ENCODE results near the gene NID2. TPM values are rescaled to one million over a fixed set of nuclear protein-coding genes. Genes with fewer than 3 reads are reported as not detected.

Gene NID2
- total and polyA plus RNA-seq, 2 of the 4 experiments (the other 2 are of a cell fraction) = 101 to 303 TPM

DNA sequence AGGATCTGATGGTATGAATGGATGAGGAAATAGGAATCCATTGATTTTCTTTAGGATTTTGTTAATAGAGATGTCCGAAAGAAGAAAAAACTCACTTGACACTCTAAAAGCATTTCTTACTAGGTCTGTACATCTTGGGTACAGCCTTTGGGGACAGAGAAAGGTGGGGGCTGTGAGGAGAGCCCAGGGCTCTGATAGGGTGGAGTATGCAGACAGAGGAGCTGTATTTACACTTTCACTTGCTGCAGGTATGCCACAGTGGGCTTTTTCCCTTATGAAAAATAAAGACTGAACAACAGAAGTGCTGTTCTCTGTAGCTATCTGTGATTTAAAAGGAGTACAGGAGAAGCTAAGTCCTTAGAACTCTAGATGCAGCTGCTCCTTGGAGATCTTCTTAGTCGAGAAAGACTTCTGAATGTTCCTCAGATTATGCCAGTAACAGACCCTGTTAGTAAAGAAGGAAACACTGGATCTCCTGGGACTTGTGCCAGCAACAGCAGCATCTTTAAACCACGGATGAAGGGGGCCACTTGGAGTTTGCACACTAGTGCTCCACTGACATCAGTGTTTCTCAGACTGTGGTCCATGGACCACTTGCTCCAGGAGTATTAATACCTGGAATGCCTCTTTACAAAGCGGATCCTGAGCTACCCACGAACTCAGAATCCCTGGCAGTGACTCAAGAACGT lies 98.9 kb downstream of the NID2 start:
- Histone ChIP-seq H3K4me3 (ENCODE audit: insufficient read depth, low read depth, low read length) (no peak overlapping the region), H2BK15ac (ENCODE audit: low read depth, low read length) (no peak overlapping the region), H2BK20ac (ENCODE audit: low read depth, low read length) (no peak overlapping the region), H3K9me3 (ENCODE audit: control insufficient read depth, insufficient read depth, low read length) (no peaks in the 10 kb centered on the region), H3K14ac (replicated peaks; ENCODE audit: low read depth, low read length) (no peak overlapping the region), H4K91ac (ENCODE audit: insufficient read depth, low read depth, low read length) (no peak overlapping the region), H3K27me3 (ENCODE audit: control insufficient read depth, insufficient read depth, low read length) (no peaks in the 10 kb centered on the region), H3K4ac (ENCODE audit: low read depth, low read length) (no peak overlapping the region), H4K8ac (ENCODE audit: low read depth in 2 of 2, low read length in 2 of 2) (no peak overlapping the region), H2AK9ac (replicated peaks; ENCODE audit: low read depth, low read length, poor library complexity) (no peak overlapping the region), H4K20me1 (ENCODE audit: insufficient read depth, low read length) (no peaks in the 10 kb centered on the region), H3K36me3 (ENCODE audit: control insufficient read depth, insufficient read depth, low read length) (no peaks in the 10 kb centered on the region), H3K9ac (ENCODE audit: low read depth, low read length) (no peak overlapping the region), H3K4me1 (ENCODE audit: control insufficient read depth, insufficient read depth, low read length) (peaks cover 2% of the 10 kb centered on the region; the same call in 1 of the 2 replicates), H2BK5ac (ENCODE audit: low read depth, low read length, poor library complexity, severe bottlenecking) (no peak overlapping the region), H3K23ac (ENCODE audit: low read depth, low read length) (no peak overlapping the region), H3K4me2 (ENCODE audit: low read depth, low read length) (no peak overlapping the region), H3K79me1 (ENCODE audit: low read depth in 1 of 2, low read length in 2 of 2) (no peaks in the 10 kb centered on the region), H3K9me1 (ENCODE audit: insufficient read depth, low read length) (0 out of 2 replicates have a peak, but pooled peaks cover 2% of the 10 kb centered on the region), H3K18ac (ENCODE audit: low read depth, low read length) (no peak overlapping the region), H2AFZ (replicated peaks; ENCODE audit: low read length, poor library complexity) (no peak overlapping the region), H4K5ac (ENCODE audit: low read depth, low read length) (no peak overlapping the region), H3K56ac (ENCODE audit: extremely low read depth, insufficient read depth, low read length) (no peak overlapping the region), H2AK5ac (ENCODE audit: low read depth, low read length) (no peak overlapping the region), H2BK120ac (ENCODE audit: low read depth, low read length) (no peak overlapping the region), H3K27ac (ENCODE audit: insufficient read depth, low read length) (no peak overlapping the region)
- POLR2A ChIA-PET (ENCODE audit: unreplicated experiment) = no interaction called here
- TF ChIP-seq RAD21 (IDR thresholded peaks at IDR 0.05; ENCODE audit: low read length) (no peak), POLR2A (IDR thresholded peaks at IDR 0.05; ENCODE audit: low read depth, low read length) (no peak), RCOR1 (IDR thresholded peaks at IDR 0.05; ENCODE audit: insufficient replicate concordance, low read length) (no peak), NFE2L2 (IDR thresholded peaks at IDR 0.05; ENCODE audit: low read depth, low read length) (no peak), BHLHE40 (IDR thresholded peaks at IDR 0.05; ENCODE audit: low read depth, low read length) (no peak), MXI1 (IDR thresholded peaks at IDR 0.05; ENCODE audit: borderline replicate concordance, low read depth, low read length) (no peak), CEBPB (IDR thresholded peaks at IDR 0.05; ENCODE audit: low read depth, low read length) (no peak), CHD1 (IDR thresholded peaks at IDR 0.05; ENCODE audit: low read depth, low read length) (no peak), MAZ (IDR thresholded peaks at IDR 0.05; ENCODE audit: borderline replicate concordance, low read depth, low read length) (no peak), SMC3 (IDR thresholded peaks at IDR 0.05; ENCODE audit: low read depth, low read length) (no peak), MAFK (IDR thresholded peaks at IDR 0.05; ENCODE audit: low read depth, low read length) (no peak), RFX5 (IDR thresholded peaks at IDR 0.05; ENCODE audit: low read depth, low read length) (no peak)
- TF ChIP-seq, protein P1, sequence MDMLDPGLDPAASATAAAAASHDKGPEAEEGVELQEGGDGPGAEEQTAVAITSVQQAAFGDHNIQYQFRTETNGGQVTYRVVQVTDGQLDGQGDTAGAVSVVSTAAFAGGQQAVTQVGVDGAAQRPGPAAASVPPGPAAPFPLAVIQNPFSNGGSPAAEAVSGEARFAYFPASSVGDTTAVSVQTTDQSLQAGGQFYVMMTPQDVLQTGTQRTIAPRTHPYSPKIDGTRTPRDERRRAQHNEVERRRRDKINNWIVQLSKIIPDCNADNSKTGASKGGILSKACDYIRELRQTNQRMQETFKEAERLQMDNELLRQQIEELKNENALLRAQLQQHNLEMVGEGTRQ (IDR thresholded peaks at IDR 0.05; ENCODE audit: low read depth, low read length) = no peak
- ATAC-seq (ENCODE audit: low read depth) = no peak
- no peak for DNase-seq
- dilution Hi-C loops (cut with HindIII; ENCODE audit: low sequenced_read_pairs, unreplicated experiment) = no loop called here
- in situ Hi-C loops (cut with MboI; ENCODE audit: low sequenced_read_pairs) = loop anchor here (10.0 kb wide), 1 partner anchor 185 kb away; no protein-coding TSS in a partner anchor
- 2% methylated on average over 4 of the region's 6 CpGs; no CpG with 5 or more reads in 1 of the 2 experiments for WGBS, 2 experiments (ENCODE audit: extremely low coverage in 2 of 2, insufficient read length in 1 of 2)
- CTCF ChIA-PET = interaction anchor here (0.8 kb wide), 1 partner anchor 9 kb away, joined by 3 read pairs; no protein-coding TSS in a partner anchor
- intact Hi-C loops (cut with micrococcal nuclease) = no loop called here
- BruUV-seq (replicated peaks) = no TSS peak
